ENCODE results near the gene OSBPL10.

OSBPL10 gene

DNA sequence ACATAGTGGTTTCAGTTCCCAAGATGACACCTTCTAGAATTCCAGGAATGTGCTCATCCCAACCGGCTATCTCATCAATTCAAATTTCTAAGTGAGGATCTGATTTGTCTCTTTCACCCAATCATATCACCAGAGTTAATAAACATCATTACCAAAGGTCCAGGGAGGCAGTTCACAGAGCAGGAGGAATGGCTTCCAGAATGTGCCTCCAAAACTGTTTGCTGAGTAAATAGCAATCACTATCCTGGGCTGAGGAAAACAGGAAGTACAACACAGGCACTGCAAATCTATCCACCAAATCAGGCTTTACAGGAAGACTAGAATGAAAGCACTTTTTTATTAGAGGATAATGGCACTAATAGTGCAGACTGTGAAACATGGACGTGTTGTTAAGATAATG is 61.5 kb downstream of the OSBPL10 start:
- no peak for DNase-seq

DNA sequence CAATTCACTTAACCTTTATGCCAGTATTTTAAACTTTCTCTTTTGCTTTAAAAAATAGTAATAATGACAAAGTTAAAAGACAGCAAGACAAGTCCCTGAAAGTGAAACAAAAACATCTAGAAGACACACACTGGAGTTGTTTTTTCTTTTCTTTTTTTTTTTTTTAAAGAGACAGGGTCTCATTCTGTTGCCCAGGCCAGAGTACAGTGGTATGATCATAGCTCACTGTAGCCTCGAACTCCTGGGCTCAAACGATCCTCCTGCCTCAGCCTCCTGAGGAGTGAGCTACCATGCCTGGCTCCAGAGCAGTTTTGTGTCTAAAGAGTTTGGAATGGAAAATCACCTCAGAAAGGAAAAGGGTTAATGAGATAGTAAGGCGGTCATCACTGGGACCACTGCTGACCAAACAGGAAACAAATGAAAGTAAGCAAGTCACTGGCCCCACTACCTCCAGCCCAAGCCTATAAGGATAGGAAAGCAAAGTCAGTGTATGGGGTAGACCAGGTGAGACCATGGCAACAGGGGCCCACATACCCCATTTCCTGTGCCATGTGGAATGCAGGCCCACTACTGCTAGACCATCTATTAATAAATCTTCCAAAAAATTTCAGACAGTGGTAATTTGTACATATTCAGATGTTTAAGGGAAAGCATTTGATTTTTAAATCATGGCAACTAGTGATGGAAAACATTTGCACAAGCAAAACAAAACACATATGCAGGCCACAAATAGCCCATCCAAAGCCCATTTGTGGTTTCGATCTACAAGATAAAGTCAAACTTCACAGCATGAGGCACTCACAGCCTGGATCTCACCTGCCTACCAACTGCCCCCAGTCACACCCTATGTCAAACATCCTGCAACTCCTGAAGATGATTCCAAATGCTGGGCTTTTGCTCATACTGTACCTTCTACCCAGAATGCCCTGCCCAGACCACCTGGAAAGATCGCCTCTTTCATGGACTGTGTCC is 62.6 kb downstream of the OSBPL10 start:
- DNase-seq, result no peak

DNA sequence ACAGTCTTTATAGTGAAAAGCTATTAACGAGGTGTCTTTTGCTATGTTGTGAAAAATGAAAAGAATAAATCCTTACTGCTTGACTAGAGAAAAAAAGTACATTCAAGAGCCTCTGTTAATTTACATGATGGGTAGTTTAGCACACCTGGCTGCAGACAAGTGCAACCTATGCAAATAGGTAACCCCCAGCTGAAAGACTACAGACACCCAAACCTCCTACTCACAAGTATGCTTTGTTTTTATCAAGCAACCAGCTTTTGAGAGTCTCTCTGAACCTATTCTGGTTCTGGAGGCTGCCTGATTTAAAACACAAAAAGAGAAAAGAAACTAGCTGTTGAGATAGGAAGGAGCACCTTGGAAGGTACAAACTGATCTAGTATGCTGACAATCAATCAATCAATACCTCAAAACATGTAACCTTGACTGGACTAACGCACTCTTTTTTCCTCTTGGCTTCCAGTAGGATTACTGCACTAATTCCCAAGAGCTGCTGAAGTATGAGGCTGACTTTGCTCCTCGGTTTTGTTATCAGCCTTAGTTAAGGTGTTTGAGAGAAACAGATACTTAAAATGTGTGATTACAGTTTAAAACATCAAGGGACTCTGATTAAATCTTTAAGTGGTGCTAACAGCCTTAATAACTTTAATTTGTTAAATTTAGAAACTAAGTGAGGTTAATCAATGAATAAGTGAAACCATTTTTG is 63.6 kb downstream of the OSBPL10 start:
- no peak for DNase-seq

DNA sequence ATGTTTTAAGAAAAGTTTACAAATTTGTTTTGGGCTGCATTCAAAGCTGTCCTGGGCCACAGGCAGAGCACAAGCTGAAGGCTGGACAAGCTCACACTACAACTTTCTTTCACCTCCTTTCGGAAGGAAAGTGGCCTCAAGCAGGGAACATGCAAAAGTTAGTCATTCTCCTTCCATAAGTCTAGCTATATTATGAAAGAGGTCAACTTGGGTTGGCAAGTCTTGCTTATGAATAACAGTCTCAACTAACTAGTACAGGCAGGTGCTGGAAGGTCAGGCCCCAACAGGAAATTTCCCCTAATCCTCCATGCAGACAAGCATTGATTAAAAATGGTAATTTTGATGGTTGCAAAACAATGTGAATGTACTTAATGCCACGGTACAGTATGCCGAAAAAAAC is 69.4 kb downstream of the OSBPL10 start:
- no peak for DNase-seq

DNA sequence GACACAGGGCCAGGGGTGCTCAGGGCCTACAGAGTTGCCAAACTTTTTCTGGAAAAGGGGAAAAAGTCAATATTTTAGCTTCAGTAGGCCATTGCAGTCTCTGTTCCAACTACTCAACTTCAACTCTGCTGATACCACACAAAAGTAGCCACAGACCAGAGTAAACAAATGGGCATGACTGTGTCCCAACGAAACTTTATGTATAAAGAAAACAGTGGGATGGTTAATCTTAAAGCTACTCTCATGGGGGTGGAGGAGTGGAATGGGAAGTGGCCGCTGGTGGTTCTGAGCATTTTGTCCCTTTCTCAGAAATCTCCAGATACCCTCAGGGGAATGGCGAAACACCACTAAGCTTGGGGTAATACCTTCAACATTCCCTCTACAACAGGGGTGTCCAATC is 69.9 kb downstream of the OSBPL10 start:
- no peak for DNase-seq

DNA sequence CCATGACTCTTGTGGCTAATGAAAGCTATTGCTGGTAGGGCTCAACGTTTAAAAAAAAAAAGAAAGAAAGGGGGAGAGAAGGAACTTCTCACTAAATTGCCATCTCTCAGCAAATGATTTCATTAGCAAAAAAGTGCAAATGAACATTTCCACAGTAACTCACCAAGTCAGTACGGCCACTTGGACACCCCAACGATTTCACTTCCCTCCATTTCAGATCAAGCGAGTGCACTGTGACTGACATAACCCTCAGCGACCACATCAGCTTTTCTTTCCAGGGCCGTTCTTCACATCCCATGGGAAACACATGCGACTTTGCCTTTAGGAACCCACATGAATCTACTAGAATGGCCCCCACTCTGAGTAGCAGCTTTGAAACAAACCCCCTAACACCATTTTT is 71.6 kb downstream of the OSBPL10 start:
- DNase-seq, result no peak

DNA sequence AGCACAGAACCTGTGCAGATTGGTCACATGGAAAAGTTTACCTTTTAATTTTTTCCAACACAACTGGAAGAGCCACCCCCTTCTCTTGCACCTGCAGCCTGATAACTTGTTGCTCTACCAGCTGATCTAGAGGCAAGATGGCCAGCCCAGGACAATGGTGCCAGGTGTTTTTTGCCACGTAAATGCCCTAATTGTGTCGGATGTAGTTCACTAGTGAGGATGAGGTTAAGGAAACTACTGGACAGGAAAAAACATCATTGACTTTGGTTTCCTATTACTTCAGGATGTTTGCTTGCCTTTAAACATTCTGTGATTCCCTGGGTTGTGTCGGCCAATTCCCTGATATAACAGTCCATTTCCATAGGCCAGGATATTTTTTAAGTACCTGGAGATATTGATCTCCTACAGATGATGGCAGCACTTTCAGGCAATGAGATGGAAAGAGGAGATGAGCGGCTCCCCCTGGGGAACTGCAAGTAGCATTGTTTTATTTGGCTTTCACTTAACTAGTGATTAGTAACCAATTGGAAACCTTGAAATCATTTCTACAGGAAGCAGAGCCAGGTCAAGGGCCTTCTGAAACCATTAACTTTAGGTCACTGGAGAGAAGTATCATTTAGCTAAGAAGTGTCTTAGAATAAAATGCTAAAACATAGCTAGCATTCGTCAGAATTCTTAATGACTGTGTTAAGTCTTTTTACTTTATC is 72.5 kb downstream of the OSBPL10 start:
- DNase-seq, result no peak

DNA sequence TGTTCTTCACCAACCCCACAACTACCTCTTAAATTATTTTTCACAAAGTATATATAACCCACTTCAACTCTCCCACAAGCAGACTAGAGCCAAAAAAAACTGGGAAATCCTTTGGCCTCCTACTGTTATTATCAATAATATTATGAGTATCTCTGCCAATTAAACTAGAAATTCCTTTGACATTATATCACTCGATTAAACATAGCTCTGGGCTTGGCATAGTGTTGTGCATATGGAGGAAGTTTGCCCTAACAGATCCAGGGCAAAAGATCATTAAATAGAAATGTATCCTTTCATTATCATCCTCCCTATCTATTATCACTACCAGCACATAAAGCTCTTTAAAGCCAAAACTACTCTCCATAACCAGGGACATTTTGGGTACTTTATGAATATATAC is 74.9 kb downstream of the OSBPL10 start:
- DNase-seq, result no peak

DNA sequence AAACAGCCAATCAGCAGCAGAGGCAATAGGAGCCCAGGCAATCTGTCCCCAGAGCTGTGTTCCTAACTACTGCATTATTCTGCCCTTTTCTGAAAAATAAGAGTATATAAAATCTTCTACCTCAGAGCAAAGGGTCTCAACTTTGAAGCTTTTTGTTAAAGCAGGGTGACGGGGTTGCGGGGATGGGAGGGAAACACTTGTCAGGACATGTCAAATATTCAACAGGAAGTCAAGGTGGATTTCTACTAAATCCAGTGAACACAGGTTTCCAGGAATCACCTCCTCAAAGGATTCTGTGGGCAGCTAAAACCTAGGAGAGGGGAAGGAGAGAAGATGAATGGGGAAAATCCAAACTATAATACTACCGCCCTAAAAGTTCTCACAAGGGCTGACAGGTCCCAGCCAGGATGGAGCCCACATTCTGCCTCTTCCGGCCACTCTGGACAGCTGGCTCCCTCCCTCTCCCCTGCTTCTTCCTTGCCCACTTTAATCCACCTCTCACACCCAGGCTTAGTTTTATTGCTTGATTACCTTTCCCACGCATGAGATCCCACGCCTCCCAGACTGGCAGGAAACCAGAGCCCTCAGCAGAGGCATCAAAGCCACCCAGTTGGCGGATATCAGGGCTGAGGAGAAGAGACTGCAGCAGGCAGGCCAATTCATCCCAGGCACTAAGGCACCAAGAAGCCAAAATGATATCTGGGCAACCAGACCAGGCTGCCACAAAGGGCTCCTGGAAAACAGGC is 77.2 kb downstream of the OSBPL10 start:
- DNase-seq, result no peak

DNA sequence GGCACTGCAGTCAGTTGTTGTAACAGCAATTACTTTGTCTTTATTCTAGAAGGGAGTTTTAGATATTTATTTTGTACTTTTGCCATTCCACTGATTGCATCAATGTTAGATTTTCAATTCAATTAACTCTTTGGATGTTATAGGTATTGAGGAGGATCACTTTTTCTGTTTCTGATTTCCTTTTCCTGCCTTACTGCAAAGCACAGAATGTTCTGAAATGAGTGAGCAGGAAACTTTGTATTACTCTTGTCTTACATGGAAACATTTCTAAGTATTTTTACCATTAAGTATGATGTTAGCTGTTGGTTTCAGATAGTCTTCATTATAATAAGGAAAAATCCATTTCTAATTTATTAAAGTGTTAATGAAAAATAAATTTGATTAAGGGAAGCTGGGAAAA is 80.5 kb downstream of the OSBPL10 start:
- DNase-seq, result no peak

DNA sequence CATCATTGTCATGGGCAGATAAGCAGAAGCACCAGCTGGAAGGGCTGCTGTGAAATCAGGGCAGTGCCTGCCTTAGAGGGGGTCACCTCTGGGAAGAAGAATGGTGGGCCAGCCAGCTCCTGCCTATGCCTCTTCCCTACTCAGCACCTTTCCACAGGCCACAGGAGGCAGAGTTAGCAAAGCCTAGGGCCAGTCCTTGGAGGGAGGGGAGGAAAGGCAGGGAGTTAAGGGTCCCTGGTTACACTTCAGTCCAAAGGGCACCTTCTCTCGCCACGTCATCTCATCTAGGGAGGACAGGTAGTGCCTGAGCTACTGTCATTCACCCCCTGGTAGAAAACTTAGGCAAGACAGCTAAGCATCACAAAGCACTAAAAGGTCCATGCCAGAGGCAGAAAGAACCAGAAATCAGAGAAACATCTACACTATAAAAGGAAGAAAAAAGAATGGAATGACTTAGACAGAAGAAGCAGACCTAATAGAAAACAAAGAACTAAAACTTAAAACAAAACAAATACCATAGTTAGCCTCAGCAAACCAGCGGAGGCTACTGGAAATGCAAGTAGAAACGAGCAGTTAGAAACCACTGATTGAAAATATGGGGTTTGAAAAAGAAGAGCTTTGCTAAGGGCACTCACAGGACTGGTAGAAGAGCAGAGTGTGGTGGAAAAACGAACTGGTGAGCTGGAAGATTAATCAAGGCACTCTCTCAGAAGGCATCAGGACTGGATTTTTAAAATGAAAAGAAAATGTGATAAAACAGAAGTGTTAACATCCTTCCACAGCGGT is 84.2 kb downstream of the OSBPL10 start:
- DNase-seq, result no peak

DNA sequence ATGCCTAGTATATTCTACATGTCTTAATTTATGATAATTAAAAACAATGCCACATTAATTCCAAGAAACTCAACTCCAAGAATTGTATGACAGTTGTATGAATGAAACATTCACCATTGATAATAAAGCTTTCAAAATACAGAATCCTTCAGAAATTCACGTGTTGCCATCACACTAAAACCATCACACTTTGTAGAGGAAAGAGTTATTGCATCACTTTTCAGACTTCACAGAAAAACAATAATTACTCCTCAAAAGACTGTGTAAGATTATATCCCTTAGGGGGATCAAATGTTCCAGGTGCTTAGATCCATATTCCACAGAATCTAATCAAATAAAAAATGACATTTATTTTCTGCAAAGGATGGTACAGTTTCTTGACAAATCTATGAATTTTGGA is 85.0 kb downstream of the OSBPL10 start:
- no peak for DNase-seq

DNA sequence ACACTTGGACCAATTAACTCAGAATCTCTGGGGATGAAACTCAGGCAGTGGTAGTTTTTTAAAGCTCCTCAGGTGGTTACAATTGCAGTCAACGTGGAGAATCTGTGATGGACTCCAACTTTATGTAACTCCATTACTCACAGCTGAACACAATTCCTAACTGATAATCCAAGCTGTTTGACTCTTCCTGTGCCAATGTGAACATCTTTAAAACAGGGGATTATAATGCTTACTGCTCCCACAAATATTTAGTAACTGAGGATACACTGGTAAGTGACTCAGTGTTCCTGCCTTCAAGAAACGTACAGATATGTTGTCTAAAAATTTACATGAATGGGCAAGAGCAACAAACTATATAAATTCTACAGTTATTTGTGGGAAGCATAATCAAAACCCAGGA is 85.6 kb downstream of the OSBPL10 start:
- DNase-seq, result no peak

DNA sequence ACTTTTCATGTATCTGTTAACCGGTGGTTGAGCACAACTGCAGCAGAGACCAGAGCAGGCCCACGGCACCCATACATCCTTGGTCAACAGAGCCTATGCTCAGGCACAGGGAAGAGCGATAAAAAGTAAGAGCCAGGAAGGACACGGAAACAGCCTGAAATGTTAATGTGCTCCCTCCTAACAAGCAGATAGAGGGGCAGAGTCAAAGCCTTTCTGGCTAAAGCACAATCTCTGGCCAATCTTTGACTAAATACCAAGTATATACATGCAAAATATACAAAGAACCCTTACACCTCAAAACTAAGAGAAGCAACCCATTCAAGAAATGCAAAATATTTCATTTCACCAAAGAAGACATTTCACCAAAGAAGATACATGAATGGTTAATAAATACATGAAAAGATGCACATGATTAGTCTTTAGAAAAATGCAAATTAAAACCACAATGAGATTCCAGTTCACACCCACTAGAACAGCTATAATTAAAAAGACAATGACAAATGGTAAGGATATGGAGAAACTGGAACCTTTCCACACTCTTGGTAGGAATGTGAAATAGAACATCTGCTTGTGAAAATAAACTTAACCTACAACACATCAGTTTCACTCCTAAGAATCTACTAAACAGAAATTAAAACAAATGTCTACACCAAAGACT is 88.0 kb downstream of the OSBPL10 start:
- DNase-seq, result no peak

DNA sequence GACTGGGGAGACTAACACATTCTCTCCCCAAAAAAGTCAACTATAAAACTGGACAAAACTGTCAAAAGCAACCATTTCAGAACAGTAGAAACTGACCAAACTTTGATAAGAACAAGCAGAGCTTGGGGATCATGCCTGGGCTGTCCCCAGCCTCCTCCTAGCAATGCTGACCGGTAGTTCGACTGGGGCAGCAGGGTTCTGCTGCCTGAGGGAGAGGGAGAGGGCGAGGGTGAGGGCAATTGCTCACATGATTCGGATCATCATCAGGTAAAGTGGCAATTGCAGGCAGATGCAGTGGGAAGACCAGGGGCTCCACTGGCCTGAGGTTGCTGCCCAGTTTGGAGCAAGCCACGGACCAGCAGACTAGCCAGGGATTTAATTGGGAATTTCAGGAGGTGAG is 88.6 kb downstream of the OSBPL10 start:
- DNase-seq, result no peak

DNA sequence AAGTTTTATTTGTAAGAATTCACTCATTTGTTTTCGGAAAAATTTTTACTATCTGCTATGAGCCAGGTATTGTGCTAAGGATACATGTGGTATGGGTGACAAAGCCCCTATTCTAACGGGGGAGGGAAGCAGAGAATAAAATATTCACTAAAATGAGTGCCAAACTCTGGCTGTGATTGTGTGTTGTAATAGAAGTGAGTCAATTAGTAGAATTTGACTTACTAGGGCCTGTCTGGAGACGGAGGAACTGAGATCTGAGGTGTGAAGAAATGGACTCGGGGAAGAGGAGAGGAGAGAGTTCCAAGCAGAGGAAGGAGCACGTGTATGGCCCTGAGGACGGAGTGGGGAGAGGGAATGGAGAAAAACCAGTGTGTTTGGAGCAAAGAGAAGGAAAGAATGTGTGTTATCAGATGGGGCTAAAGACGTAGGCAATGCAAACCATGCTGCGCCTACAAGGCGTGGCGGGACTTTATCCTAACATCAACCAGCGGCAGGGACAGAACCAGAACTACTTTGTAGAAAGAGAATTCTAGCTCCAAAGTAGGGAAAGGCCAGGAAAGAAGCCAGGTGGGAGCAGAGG is 89.1 kb downstream of the OSBPL10 start:
- DNase-seq, result no peak

DNA sequence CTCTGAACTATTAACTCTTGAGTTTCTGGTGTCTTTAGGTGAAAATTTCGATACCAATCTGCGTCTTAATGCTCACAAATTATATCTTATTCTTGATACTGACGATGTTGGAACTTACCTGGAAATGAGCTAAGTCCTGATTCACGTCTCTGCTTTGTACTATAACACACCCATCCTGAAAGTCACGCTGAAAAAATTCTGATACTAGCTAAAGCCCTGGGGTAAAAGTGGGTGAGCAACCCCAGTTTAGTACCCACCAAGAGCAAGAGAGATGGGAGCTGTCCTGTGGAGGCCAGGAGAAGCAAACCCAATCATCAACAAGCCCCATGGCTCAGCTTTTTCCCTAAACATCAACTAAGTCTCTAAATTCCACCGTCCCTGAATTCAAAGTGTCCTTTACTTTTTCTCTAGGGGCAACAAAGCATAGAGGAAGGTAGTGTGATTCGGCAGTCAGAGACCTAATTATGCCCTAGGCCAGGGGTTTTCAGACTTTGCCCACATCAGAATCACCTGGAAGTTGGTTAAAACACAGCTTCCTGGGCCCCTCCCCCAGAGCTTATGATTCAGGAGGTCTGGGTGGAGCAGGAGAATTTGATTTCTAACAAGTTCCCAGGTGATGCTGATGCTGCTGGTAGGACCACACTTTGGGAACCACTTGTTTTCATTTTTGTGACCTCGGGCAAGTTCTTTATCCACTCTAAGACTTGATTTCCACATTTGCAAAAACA is 90.2 kb downstream of the OSBPL10 start:
- no peak for DNase-seq

DNA sequence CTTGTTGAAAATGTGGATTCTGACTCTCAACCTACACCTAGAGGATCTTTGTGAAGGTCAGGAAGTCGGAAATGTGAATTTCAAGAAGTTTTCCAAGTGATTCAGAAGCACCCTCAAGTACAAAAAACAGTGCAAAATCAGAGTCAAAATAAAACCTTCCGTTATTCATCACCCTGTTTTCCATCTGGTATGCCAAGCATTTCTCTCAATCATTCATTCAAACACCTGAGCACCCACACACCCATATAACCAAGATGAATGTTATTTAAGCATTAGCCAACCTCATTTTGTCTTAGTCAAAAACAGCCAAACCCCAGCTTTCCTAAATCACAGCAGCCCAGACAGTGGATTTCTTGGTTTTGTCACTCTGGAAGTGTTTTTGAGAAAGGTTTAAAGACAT is 91.1 kb downstream of the OSBPL10 start:
- no peak for DNase-seq

DNA sequence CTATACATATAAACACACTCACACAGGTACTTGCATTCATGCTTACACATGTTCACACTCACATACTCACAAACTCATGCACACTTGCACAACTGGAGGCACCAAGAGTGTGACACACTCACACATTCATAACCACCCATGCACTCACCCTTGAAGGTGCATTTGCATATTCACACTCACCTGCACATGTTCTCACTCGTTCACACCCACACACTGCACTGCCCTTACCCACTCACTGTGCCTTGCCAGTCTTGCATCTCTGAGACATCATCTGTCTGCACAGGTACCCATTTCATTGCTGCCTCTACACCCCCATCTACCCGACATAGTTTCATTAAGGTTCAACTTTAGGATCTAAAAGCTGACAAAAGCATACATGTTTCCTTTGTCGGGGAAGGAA is 95.8 kb downstream of the OSBPL10 start:
- DNase-seq, result no peak

DNA sequence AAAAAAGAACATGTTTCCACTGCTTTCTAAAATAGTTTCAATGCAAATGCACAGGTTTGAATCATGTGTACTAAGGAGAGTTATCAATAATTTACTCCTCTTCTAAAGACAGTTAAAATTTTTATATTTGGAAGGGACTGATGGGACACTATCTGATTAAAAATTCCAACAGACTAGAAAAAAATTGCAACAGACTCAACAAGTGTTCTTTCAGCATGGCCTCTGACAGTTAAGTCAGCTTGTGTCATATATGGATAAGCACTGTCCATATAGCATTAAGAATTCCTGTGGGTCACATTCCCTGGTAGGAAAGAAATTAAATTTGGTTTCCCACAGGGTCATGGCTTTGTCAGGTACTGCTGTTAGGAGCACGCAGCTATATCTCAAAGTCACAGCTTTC is 96.8 kb downstream of the OSBPL10 start:
- no peak for DNase-seq

All from stimulated activated CD8-positive, alpha-beta memory T cell treated with anti-CD3 and anti-CD28 coated beads, Interleukin-4, amount 100 ng/mL, for 48 hours (primary cell).